C4-2B (cell line): ENCODE results near the gene FH.

Experiments used
- CTCF ChIP-seq: fragments of 450-650 bp; conservative IDR thresholded peaks from 2 replicates; pipeline ENCODE4 v1.5.1; 2017; ENCODE audit warnings: mild to moderate bottlenecking
- ZFX ChIP-seq: fragments of 450-650 bp; IDR thresholded peaks from 2 replicates; pipeline ENCODE4 v1.6.1; 2017

- TF ChIP-seq CTCF, result no peak
- no peak for TF ChIP-seq ZFX
Measured at GRCh38 chr1:241560146-241560848, 40.7 kb upstream of the FH start.
